WTC11 (cell line): ENCODE data around the gene DHPS. TPM values are rescaled to one million over a fixed set of nuclear protein-coding genes. Genes with fewer than 3 reads are reported as not detected.

Experiments
- ATAC-seq: fragments of 200-7000 bp; cut with Tn5 transposase; 2 replicates; pipeline ENCODE4 v1.10.0; 2021; ENCODE audit warnings: mild to moderate bottlenecking, moderate library complexity
- CTCF ChIA-PET: fragments of 300-600 bp; sonication (Branson Sonifier 250); formaldehyde crosslinking; loops from one replicate; lab custom pipeline; 2021; ENCODE audit warnings: antibody characterized with exemption; lab: Charles Lee
- POLR2A ChIA-PET: fragments of 350-600 bp; sonication (Branson Sonifier 250); formaldehyde crosslinking; loops from one replicate; lab custom pipeline; 2021; ENCODE audit warnings: antibody characterized with exemption; lab: Charles Lee
- DNase-seq: peaks from one replicate; pipeline ENCODE4 v3.0.0; 2021; ENCODE audit warnings: low spot score
- H3K27ac Mint-ChIP-seq: 2 replicates; pipeline ENCODE4 v1.8.0; 2021; ENCODE audit warnings: mixed read lengths
- H3K27me3 Mint-ChIP-seq: 2 replicates; pipeline ENCODE4 v1.8.0; 2021; ENCODE audit warnings: low read depth, mild to moderate bottlenecking, moderate library complexity, mixed read lengths
- H3K36me3 Mint-ChIP-seq: 2 replicates; pipeline ENCODE4 v1.8.0; 2021; ENCODE audit warnings: mixed read lengths
- H3K4me1 Mint-ChIP-seq: 2 replicates; pipeline ENCODE4 v1.8.0; 2022; ENCODE audit warnings: mixed read lengths
- H3K4me3 Mint-ChIP-seq: 2 replicates; pipeline ENCODE4 v1.8.0; 2021; ENCODE audit warnings: mild to moderate bottlenecking, moderate library complexity, mixed read lengths
- H3K9me3 Mint-ChIP-seq: 2 replicates; pipeline ENCODE4 v1.8.0; 2021; ENCODE audit warnings: mixed read lengths
- ATF3 ChIP-seq: sonication (generic); formaldehyde crosslinking; conservative IDR thresholded peaks from 2 replicates; pipeline ENCODE4 v1.8.1; 2022; ENCODE audit warnings: mild to moderate bottlenecking, missing genetic modification reagents
- CREM ChIP-seq: sonication (generic); formaldehyde crosslinking; IDR thresholded peaks from 2 replicates; pipeline ENCODE4 v1.8.1; 2022; ENCODE audit warnings: mild to moderate bottlenecking, missing genetic modification reagents, moderate library complexity
- FOXP1 ChIP-seq: sonication (generic); formaldehyde crosslinking; IDR thresholded peaks from 2 replicates; pipeline ENCODE4 v1.8.0; 2022; ENCODE audit warnings: missing genetic modification reagents, mild to moderate bottlenecking, moderate library complexity, borderline replicate concordance
- GRHL2 ChIP-seq: fragments of 250-450 bp; sonication (Bioruptor Pico); IDR thresholded peaks from 2 replicates; pipeline ENCODE4 v1.8.0; 2022; ENCODE audit warnings: mild to moderate bottlenecking, moderate library complexity; ENCODE audit not compliant: insufficient replicate concordance, severe bottlenecking
- GTF2I ChIP-seq: fragments of 250-450 bp; sonication (Bioruptor Pico); conservative IDR thresholded peaks from 2 replicates; pipeline ENCODE4 v1.4.0; 2021; ENCODE audit warnings: mild to moderate bottlenecking
- HMGXB4 ChIP-seq: sonication (generic); formaldehyde crosslinking; IDR thresholded peaks from 2 replicates; pipeline ENCODE4 v1.8.1; 2023; ENCODE audit warnings: mild to moderate bottlenecking, moderate library complexity, missing genetic modification reagents
- KAT7 ChIP-seq: sonication (generic); formaldehyde crosslinking; IDR thresholded peaks from 2 replicates; pipeline ENCODE4 v1.8.1; 2023; ENCODE audit warnings: missing genetic modification reagents, mild to moderate bottlenecking, borderline replicate concordance
- NFE2L1 ChIP-seq: sonication (generic); formaldehyde crosslinking; IDR thresholded peaks from 2 replicates; pipeline ENCODE4 v1.8.1; 2023; ENCODE audit warnings: missing genetic modification reagents
- NFYB ChIP-seq: sonication (generic); formaldehyde crosslinking; conservative IDR thresholded peaks from 2 replicates; pipeline ENCODE4 v1.8.0; 2022; ENCODE audit warnings: low read depth, missing genetic modification reagents
- NR3C1 ChIP-seq: sonication (generic); formaldehyde crosslinking; conservative IDR thresholded peaks from 2 replicates; pipeline ENCODE4 v1.8.1; 2023; ENCODE audit warnings: low read depth, mild to moderate bottlenecking, missing genetic modification reagents
- SP1 ChIP-seq: sonication (generic); formaldehyde crosslinking; conservative IDR thresholded peaks from 2 replicates; pipeline ENCODE4 v1.8.1; 2022; ENCODE audit warnings: missing genetic modification reagents
- TEAD1 ChIP-seq: sonication (generic); formaldehyde crosslinking; IDR thresholded peaks from 2 replicates; pipeline ENCODE4 v1.8.0; 2022; ENCODE audit warnings: mild to moderate bottlenecking, missing genetic modification reagents
- ZNF263 ChIP-seq: sonication (generic); formaldehyde crosslinking; IDR thresholded peaks from 2 replicates; pipeline ENCODE4 v1.8.1; 2022; ENCODE audit warnings: low read depth, mild to moderate bottlenecking, moderate library complexity, missing genetic modification reagents
- ZSCAN18 ChIP-seq: fragments of 250-450 bp; sonication (Bioruptor Pico); IDR thresholded peaks from 2 replicates; pipeline ENCODE4 v2.1.2; 2022; ENCODE audit warnings: mild to moderate bottlenecking, moderate library complexity
- total RNA-seq: library from RNA; stranded (reverse); gene quantifications from 3 replicates; pipeline ENCODE4 v1.2.3, GENCODE V29; 2021
- TF ChIP-seq, protein P1 (sequence below): sonication (generic); formaldehyde crosslinking; IDR thresholded peaks from 2 replicates; pipeline ENCODE4 v1.8.0; 2022; ENCODE audit warnings: mild to moderate bottlenecking, missing genetic modification reagents

Gene DHPS
- total RNA-seq, 1 experiment from 2014 or later, result 115 TPM

- H3K36me3 Mint-ChIP-seq, result peaks cover 9% of the 10 kb centered on the region
- CTCF ChIA-PET, result interaction anchor here (1.0 to 2.9 kb wide), 4 partner anchors 11 to 29 kb away, joined by 3 to 18 read pairs (median 4); no protein-coding TSS in a partner anchor
Observed at GRCh38 chr19:12668346-12668745, 13.3 kb downstream of the DHPS start.

GRCh38 chr19:12667731-12668302 lies 13.9 kb downstream of the DHPS start:
- Mint-ChIP-seq H3K36me3 (peaks cover 12% of the 10 kb centered on the region), H3K4me1 (peaks cover 33% of the 10 kb centered on the region), H3K4me3 (peak overlapping the region; percentile 98), H3K9me3 (no peaks in the 10 kb centered on the region), H3K27me3 (no peaks in the 10 kb centered on the region), H3K27ac (no peak overlapping the region)
- ChIA-PET CTCF (interaction anchor here (1.8 to 2.9 kb wide), 2 partner anchors 10 to 28 kb away, joined by 6 to 18 read pairs; no protein-coding TSS in a partner anchor), POLR2A (no interaction called here)
- TF ChIP-seq ZSCAN18 (CRISPR knock-in tag) (no peak), ZNF263 (CRISPR knock-in tag) (no peak), SP1 (CRISPR knock-in tag) (no peak), KAT7 (CRISPR knock-in tag) (no peak), FOXP1 (no peak), GRHL2 (CRISPR knock-in tag) (no peak)
- TF ChIP-seq, protein P1, sequence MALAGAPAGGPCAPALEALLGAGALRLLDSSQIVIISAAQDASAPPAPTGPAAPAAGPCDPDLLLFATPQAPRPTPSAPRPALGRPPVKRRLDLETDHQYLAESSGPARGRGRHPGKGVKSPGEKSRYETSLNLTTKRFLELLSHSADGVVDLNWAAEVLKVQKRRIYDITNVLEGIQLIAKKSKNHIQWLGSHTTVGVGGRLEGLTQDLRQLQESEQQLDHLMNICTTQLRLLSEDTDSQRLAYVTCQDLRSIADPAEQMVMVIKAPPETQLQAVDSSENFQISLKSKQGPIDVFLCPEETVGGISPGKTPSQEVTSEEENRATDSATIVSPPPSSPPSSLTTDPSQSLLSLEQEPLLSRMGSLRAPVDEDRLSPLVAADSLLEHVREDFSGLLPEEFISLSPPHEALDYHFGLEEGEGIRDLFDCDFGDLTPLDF (CRISPR knock-in tag), result no peak
- DNase-seq (no peak), ATAC-seq (no peak)

More at GRCh38 chr19:12668346-12668745, 13.3 kb downstream of the DHPS start:
- Mint-ChIP-seq H3K4me1 (peaks cover 33% of the 10 kb centered on the region), H3K4me3 (peak overlapping the region; percentile 98), H3K27ac (peak overlapping the region; percentile 96), H3K27me3 (no peaks in the 10 kb centered on the region), H3K9me3 (no peaks in the 10 kb centered on the region)
- 0 out of 2 replicates have a peak, but pooled peaks have one; percentile 5 for TF ChIP-seq ATF3 (CRISPR knock-in tag)
- TF ChIP-seq CREM (CRISPR knock-in tag), result no peak
- DNase-seq (no peak), ATAC-seq (no peak)
- POLR2A ChIA-PET, result interaction anchor here (1.4 kb wide), 1 partner anchor 184 kb away, joined by 3 read pairs; the partner anchor contains the start of gene ZNF709

DNA sequence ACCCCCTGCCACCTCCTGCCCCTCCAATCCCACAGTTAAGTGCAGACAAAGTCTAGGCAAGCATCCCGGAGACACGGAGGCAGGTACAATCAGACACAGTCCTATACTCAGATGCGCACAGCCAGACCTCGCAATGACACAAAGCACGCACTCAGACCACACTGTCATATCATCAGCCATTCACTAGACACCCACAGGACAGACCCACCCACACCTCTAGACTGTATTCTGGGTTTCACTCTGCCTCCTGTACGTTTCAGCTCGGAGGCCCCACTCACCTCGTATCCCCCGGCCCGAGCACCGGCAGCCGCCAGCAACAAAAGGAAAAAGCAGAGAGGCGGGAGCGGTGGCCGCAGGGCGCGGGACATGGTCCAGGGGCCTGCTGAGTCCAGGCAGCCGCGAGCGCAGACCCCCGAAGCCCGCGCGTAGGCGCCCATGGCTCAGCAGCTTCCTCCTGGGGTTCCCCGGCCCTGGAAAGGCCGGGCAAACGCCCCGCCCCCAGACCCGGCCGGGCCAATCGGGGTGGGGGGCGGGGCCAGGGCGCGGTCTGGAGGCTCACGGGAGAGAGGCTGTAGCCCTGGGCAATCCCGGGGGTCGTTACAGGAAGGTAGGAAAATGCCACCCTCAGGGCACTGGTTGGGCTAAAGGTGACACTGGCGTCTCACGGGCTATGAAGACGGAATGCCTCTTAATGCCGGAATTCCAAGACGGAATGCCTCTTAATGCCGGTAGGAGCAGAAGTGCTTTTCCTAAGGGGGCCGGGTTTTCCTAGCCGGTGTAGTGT lies 15.2 kb downstream of the DHPS start, which contains the start of the genes MAN2B1 and WDR83:
Gene MAN2B1 (minus strand): TSS at position 478 of the 784 bp plus-strand sequence. CDS start 41 bp downstream, at position 437.
Gene WDR83 (plus strand): TSS at position 543 of the 784 bp plus-strand sequence. CDS start 2,984 bp downstream, outside the sequence.
- peak within 1 kb of the TSS; percentile 98 for H3K4me3 Mint-ChIP-seq
- TF ChIP-seq NR3C1, result no peak
- TF ChIP-seq, protein P1 (CRISPR knock-in tag), result no peak
- peak; percentile 45; the same call in 1 of the 2 replicates for TF ChIP-seq NFYB (CRISPR knock-in tag)
- TF ChIP-seq TEAD1 (CRISPR knock-in tag), result 0 out of 2 replicates have a peak, but pooled peaks have one; percentile 20
- TF ChIP-seq NFE2L1, result no peak
- no peak for TF ChIP-seq GTF2I (CRISPR knock-in tag)
- TF ChIP-seq HMGXB4 (CRISPR knock-in tag), result no peak
- TF ChIP-seq SP1 (CRISPR knock-in tag), result peak; percentile 69
- 0 out of 2 replicates have a peak, but pooled peaks have one; percentile 54 for TF ChIP-seq FOXP1
- TF ChIP-seq ATF3 (CRISPR knock-in tag), result no peak
- TF ChIP-seq, all 79 proteins: peak for 4
- H3K27ac Mint-ChIP-seq, result peak within 1 kb of the TSS; percentile 80
- H3K36me3 Mint-ChIP-seq, result peaks cover 3% of the 10 kb centered on the region; the same call in 1 of the 2 replicates
- no peaks in the 10 kb centered on the region for H3K9me3 Mint-ChIP-seq
- CTCF ChIA-PET, result interaction anchor here (0.7 to 2.9 kb wide), 8 partner anchors 9 to 575 kb away, joined by 3 to 18 read pairs (median 5); no protein-coding TSS in a partner anchor
- peaks cover 31% of the 10 kb centered on the region for H3K4me1 Mint-ChIP-seq
- no peaks in the 10 kb centered on the region for H3K27me3 Mint-ChIP-seq
- ATAC-seq, result peak; percentile 72
- peak; percentile 84 for DNase-seq
- POLR2A ChIA-PET, result interaction anchor here (1.0 kb wide), 2 partner anchors 19 to 247 kb away, joined by 3 read pairs; no protein-coding TSS in a partner anchor
